ENCODE data around the gene OVOL2.

GRCh38 chr20:17976305-17976704, 81.4 kb downstream of the OVOL2 start:
- TF ChIP-seq, protein P1, sequence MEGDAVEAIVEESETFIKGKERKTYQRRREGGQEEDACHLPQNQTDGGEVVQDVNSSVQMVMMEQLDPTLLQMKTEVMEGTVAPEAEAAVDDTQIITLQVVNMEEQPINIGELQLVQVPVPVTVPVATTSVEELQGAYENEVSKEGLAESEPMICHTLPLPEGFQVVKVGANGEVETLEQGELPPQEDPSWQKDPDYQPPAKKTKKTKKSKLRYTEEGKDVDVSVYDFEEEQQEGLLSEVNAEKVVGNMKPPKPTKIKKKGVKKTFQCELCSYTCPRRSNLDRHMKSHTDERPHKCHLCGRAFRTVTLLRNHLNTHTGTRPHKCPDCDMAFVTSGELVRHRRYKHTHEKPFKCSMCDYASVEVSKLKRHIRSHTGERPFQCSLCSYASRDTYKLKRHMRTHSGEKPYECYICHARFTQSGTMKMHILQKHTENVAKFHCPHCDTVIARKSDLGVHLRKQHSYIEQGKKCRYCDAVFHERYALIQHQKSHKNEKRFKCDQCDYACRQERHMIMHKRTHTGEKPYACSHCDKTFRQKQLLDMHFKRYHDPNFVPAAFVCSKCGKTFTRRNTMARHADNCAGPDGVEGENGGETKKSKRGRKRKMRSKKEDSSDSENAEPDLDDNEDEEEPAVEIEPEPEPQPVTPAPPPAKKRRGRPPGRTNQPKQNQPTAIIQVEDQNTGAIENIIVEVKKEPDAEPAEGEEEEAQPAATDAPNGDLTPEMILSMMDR (IDR thresholded peaks at IDR 0.05), result no peak
- no peak for TF ChIP-seq POLR2AphosphoS5 (IDR thresholded peaks at IDR 0.05)
